ENCODE data around the gene IFI27.

Gene IFI27

GRCh38 chr14:94101748-94102147 is 8.8 kb upstream of the IFI27 start:
- no peak for DNase-seq (ENCODE audit: extremely low spot score, insufficient read length, low read depth)
- no peak for FAIRE-seq

GRCh38 chr14:94102768-94103482 is 7.6 kb upstream of the IFI27 start:
- DNase-seq (ENCODE audit: extremely low spot score, insufficient read length, low read depth) (no peak), FAIRE-seq (no peak)

- no peak for DNase-seq (ENCODE audit: extremely low spot score, insufficient read length, low read depth)
- no peak for FAIRE-seq
Measured at GRCh38 chr14:94103554-94104150, 6.9 kb upstream of the IFI27 start.

GRCh38 chr14:94104731-94105130 is 5.8 kb upstream of the IFI27 start:
- FAIRE-seq (no peak), DNase-seq (ENCODE audit: extremely low spot score, insufficient read length, low read depth) (no peak)

- no peak for DNase-seq (ENCODE audit: extremely low spot score, insufficient read length, low read depth)
- no peak for FAIRE-seq
Measured at GRCh38 chr14:94109915-94110250, 653 bp upstream of the IFI27 start.

GRCh38 chr14:94111276-94112095 is 950 bp downstream of the IFI27 start:
- FAIRE-seq (no peak), DNase-seq (ENCODE audit: extremely low spot score, insufficient read length, low read depth) (no peak)

- no peak for FAIRE-seq
- DNase-seq (ENCODE audit: extremely low spot score, insufficient read length, low read depth): no peak
Measured at GRCh38 chr14:94112513-94113063, 2.1 kb downstream of the IFI27 start.

GRCh38 chr14:94113073-94113472 is 2.5 kb downstream of the IFI27 start:
- FAIRE-seq (no peak), DNase-seq (ENCODE audit: extremely low spot score, insufficient read length, low read depth) (no peak)

- DNase-seq (ENCODE audit: extremely low spot score, insufficient read length, low read depth) (no peak), FAIRE-seq (no peak)
Measured at GRCh38 chr14:94113490-94113889, 3.0 kb downstream of the IFI27 start.

- FAIRE-seq: no peak
- no peak for DNase-seq (ENCODE audit: extremely low spot score, insufficient read length, low read depth)
Measured at GRCh38 chr14:94113908-94114588, 3.5 kb downstream of the IFI27 start.

GRCh38 chr14:94114589-94115057 is 4.1 kb downstream of the IFI27 start:
- no peak for FAIRE-seq
- DNase-seq (ENCODE audit: extremely low spot score, insufficient read length, low read depth): no peak

GRCh38 chr14:94115058-94115591 is 4.6 kb downstream of the IFI27 start:
- no peak for FAIRE-seq
- DNase-seq (ENCODE audit: extremely low spot score, insufficient read length, low read depth): no peak

GRCh38 chr14:94115631-94116030 is 5.1 kb downstream of the IFI27 start:
- DNase-seq (ENCODE audit: extremely low spot score, insufficient read length, low read depth) (no peak), FAIRE-seq (no peak)

GRCh38 chr14:94116701-94117100 is 6.2 kb downstream of the IFI27 start:
- no peak for DNase-seq (ENCODE audit: extremely low spot score, insufficient read length, low read depth)
- no peak for FAIRE-seq

GRCh38 chr14:94117856-94118255 is 7.3 kb downstream of the IFI27 start:
- no peak for FAIRE-seq
- DNase-seq (ENCODE audit: extremely low spot score, insufficient read length, low read depth): no peak

GRCh38 chr14:94119071-94119470 is 8.5 kb downstream of the IFI27 start:
- no peak for FAIRE-seq
- DNase-seq (ENCODE audit: extremely low spot score, insufficient read length, low read depth): no peak

GRCh38 chr14:94120667-94121340 is 10.3 kb downstream of the IFI27 start:
- DNase-seq (ENCODE audit: extremely low spot score, insufficient read length, low read depth) (no peak), FAIRE-seq (no peak)

GRCh38 chr14:94121485-94121884 is 10.9 kb downstream of the IFI27 start:
- FAIRE-seq (no peak), DNase-seq (ENCODE audit: extremely low spot score, insufficient read length, low read depth) (no peak)

- DNase-seq (ENCODE audit: extremely low spot score, insufficient read length, low read depth) (no peak), FAIRE-seq (no peak)
Measured at GRCh38 chr14:94122438-94122837, 11.9 kb downstream of the IFI27 start.

Data from GM18507 (cell line).